NCI-H2196 treated with DMSO at 0.1 percent for 48 hours (cell line): ENCODE results near the gene MTHFR.

Experiments used
- DNase-seq: peaks from one replicate; lab custom pipeline; 2025; ENCODE audit not compliant: unreplicated experiment; lab: John Stamatoyannopoulos, UW

Gene MTHFR

GRCh38 chr1:11736746-11737639 is 68.8 kb downstream of the MTHFR start:
- no peak for DNase-seq

GRCh38 chr1:11735854-11736745 is 69.7 kb downstream of the MTHFR start, which contains the start of gene AGTRAP:
Gene AGTRAP, plus strand, starts transcription at chr1:11736136. Its CDS starts 73 bp downstream, at chr1:11736209.
- peak; percentile 84 for DNase-seq
